Endothelial cell (in vitro differentiated cells): ENCODE data around the gene PI4K2B. TPM values are rescaled to one million over a fixed set of nuclear protein-coding genes. Genes with fewer than 3 reads are reported as not detected.
"Not testable (repeated sequence)": the region's sequence is repeated elsewhere in the genome, so short reads cannot be mapped to it uniquely, and the experiment has no call there.

Experiments used
- DNase-seq: peaks from one replicate; pipeline ENCODE4 v3.0.0; 2021; ENCODE audit warnings: low spot score
- H3K27ac Mint-ChIP-seq: one replicate; pipeline ENCODE4 v1.8.0; 2021; ENCODE audit warnings: mixed read lengths, inconsistent platforms; ENCODE audit not compliant: unreplicated experiment
- H3K27me3 Mint-ChIP-seq: one replicate; pipeline ENCODE4 v1.8.0; 2021; ENCODE audit warnings: mild to moderate bottlenecking, moderate library complexity, mixed read lengths, inconsistent platforms; ENCODE audit not compliant: unreplicated experiment
- H3K36me3 Mint-ChIP-seq: one replicate; pipeline ENCODE4 v1.8.0; 2021; ENCODE audit warnings: mild to moderate bottlenecking, low read depth, mixed read lengths, inconsistent platforms; ENCODE audit not compliant: unreplicated experiment
- H3K4me1 Mint-ChIP-seq: one replicate; pipeline ENCODE4 v1.8.0; 2021; ENCODE audit warnings: mild to moderate bottlenecking, mixed read lengths, inconsistent platforms; ENCODE audit not compliant: unreplicated experiment
- H3K4me3 Mint-ChIP-seq: one replicate; pipeline ENCODE4 v1.8.0; 2021; ENCODE audit warnings: mild to moderate bottlenecking, mixed read lengths, inconsistent platforms; ENCODE audit not compliant: unreplicated experiment
- H3K9me3 Mint-ChIP-seq: one replicate; pipeline ENCODE4 v1.8.0; 2021; ENCODE audit warnings: mixed read lengths, inconsistent platforms; ENCODE audit not compliant: unreplicated experiment
- total RNA-seq: library from RNA; stranded (reverse); fragmentation: NEBNext Ultra II Directional; extraction: Animal tissue kit (Norgen Biotek cat#: 25700); gene quantifications from one replicate; pipeline ENCODE4 v1.2.1, GENCODE V29; 2021; ENCODE audit not compliant: unreplicated experiment
- TF ChIP-seq, protein P1 (sequence below): fragments of 200-600 bp; sonication (generic); IDR thresholded peaks from one replicate; pipeline ENCODE4 v1.5.0; 2021; ENCODE audit warnings: antibody characterized with exemption; ENCODE audit not compliant: unreplicated experiment

Gene PI4K2B
- total RNA-seq, 1 donor from 2014 or later = 6.7 TPM

DNA sequence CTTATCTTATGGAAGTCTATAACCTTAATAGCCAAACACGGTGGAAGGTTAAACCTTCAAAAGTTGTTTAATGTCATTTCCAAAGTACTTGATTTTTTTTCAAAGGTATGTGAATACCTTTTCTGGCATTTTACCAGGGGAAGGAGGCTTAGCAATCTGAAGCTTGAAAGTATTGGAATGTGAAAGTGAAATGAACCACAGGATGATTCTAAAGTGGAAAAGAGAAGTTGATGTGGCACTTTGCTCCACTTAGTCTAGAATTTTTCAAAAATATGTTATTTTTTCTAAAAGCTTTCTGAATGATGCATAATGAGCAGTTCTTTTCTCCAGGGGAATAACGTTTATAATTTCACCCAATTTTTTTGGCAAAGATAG lies 19.2 kb downstream of the PI4K2B start:
- no peaks in the 10 kb centered on the region for H3K4me1 Mint-ChIP-seq
- H3K36me3 Mint-ChIP-seq = peaks cover 8% of the 10 kb centered on the region
- DNase-seq = no peak
- no peaks in the 10 kb centered on the region for H3K9me3 Mint-ChIP-seq
- TF ChIP-seq, protein P1, sequence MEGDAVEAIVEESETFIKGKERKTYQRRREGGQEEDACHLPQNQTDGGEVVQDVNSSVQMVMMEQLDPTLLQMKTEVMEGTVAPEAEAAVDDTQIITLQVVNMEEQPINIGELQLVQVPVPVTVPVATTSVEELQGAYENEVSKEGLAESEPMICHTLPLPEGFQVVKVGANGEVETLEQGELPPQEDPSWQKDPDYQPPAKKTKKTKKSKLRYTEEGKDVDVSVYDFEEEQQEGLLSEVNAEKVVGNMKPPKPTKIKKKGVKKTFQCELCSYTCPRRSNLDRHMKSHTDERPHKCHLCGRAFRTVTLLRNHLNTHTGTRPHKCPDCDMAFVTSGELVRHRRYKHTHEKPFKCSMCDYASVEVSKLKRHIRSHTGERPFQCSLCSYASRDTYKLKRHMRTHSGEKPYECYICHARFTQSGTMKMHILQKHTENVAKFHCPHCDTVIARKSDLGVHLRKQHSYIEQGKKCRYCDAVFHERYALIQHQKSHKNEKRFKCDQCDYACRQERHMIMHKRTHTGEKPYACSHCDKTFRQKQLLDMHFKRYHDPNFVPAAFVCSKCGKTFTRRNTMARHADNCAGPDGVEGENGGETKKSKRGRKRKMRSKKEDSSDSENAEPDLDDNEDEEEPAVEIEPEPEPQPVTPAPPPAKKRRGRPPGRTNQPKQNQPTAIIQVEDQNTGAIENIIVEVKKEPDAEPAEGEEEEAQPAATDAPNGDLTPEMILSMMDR = no peak
- H3K27ac Mint-ChIP-seq = no peak overlapping the region
- no peak overlapping the region for H3K4me3 Mint-ChIP-seq
- peaks cover 3% of the 10 kb centered on the region for H3K27me3 Mint-ChIP-seq

DNA sequence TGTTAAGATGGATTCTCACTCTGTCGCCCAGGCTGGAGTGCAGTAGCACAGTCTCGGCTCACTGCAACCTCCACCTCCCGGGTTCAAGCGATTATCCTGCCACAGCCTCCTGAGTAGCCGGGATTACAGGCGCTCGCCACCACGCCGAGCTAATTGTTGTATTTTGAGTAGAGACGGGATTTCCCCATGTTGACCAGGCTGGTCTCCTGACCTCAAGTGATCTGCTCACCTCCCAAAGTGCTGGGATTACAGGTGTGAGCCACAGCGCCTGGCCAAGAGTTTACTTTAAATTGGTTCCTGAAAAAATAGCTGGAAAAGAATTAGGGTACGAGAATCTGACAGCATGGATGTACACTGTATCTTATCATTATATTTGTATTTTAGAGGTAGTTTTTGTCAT lies 20.0 kb downstream of the PI4K2B start:
- not testable (repeated sequence) for H3K27ac Mint-ChIP-seq, H3K27me3 Mint-ChIP-seq, H3K4me1 Mint-ChIP-seq, H3K9me3 Mint-ChIP-seq, DNase-seq, H3K4me3 Mint-ChIP-seq, H3K36me3 Mint-ChIP-seq

DNA sequence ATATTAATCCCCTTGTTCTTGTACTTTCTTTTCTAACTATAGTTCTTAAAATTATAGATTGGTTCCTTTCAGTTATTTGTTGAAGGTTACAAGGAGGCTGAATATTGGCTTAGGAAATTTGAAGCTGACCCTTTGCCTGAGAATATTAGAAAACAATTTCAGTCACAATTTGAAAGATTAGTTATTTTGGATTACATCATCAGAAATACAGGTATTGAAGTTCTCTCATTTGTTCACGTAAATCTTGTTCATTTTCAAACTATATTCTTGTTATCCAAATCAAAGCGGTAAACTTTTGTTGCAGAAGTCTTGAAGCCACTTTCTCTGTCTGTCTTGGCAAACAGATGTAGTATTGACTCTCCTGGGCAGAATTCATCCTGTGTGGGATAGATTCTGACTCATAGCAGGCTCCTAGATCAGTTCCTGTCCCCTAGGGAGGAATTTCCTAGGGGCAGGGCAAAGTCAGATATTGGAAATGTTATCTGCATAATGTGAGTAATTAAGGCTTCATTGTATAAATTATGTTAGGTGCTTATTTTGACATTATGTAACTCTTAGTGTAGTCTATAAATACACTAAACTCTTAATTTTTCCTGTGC lies 25.2 kb downstream of the PI4K2B start:
- TF ChIP-seq, protein P1 = no peak
- Mint-ChIP-seq H3K9me3 (no peaks in the 10 kb centered on the region), H3K4me3 (no peak overlapping the region), H3K36me3 (peaks cover 3% of the 10 kb centered on the region), H3K27me3 (no peaks in the 10 kb centered on the region), H3K27ac (no peak overlapping the region), H3K4me1 (no peaks in the 10 kb centered on the region)
- no peak for DNase-seq

DNA sequence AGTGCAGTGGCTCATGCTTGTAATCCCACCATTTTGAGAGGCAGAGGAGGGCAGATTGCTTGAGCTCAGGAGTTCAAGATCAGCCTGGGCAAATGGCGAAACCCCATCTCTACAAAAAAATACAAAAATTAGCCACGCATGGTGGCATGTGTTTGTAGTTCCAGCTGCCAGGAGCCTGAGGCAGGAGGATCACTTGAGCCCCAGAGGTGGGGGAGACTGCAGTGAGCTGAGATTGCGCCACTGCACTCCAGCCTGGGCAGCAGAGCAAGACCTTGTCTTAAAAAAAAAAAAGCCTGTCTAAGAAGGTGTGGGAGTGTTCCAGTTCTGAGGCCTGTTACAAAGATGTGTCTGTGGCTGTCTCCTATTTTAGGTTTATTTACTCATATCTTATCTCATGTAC lies 38.0 kb downstream of the PI4K2B start:
- H3K4me1 Mint-ChIP-seq = no peaks in the 10 kb centered on the region
- no peak overlapping the region for H3K27ac Mint-ChIP-seq
- H3K9me3 Mint-ChIP-seq = no peaks in the 10 kb centered on the region

DNA sequence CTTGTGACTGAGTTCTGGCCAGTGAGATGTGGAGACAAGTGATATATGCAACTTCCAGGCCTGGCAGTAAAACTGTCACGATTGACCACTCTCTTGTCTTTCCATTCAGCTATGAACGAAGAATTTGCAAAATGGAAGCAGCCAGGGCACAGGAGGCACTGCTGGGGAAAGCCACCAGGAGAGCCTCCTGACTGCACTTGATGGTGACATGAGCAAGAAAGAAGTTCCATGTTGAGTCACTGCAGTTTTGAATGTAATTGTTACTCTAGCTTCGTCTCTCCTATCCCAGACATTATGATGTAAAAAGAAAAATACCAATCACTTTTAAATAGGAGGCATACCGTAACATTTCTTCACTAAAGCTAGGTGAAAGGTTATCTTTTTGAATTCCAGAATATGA lies 46.4 kb downstream of the PI4K2B start:
- H3K4me1 Mint-ChIP-seq = no peaks in the 10 kb centered on the region
- no peak overlapping the region for H3K27ac Mint-ChIP-seq
- no peak overlapping the region for H3K4me3 Mint-ChIP-seq
- DNase-seq = no peak
- H3K9me3 Mint-ChIP-seq = no peaks in the 10 kb centered on the region
- TF ChIP-seq, protein P1 = no peak
- H3K36me3 Mint-ChIP-seq = no peaks in the 10 kb centered on the region
- peaks cover 3% of the 10 kb centered on the region for H3K27me3 Mint-ChIP-seq

More for the DNA sequence above, 38.0 kb downstream of the PI4K2B start:
- no peak overlapping the region for H3K4me3 Mint-ChIP-seq
- DNase-seq = no peak
- TF ChIP-seq, protein P1 = no peak
- no peaks in the 10 kb centered on the region for H3K27me3 Mint-ChIP-seq
- H3K36me3 Mint-ChIP-seq = no peaks in the 10 kb centered on the region
